Aorta (tissue), 5 donors: ENCODE data around the gene TSC22D3. TPM values are rescaled to one million over a fixed set of nuclear protein-coding genes. Genes with fewer than 3 reads are reported as not detected.

ENCODE experiments used
- ATAC-seq: fragments of 200-7000 bp; cut with Tn5 transposase; one replicate; pipeline ENCODE4 v1.9.1; 2022; ENCODE audit warnings: moderate library complexity; ENCODE audit not compliant: low FRiP score
- DNase-seq, 2 donors: peaks; one replicate each; pipeline ENCODE4 v3.0.0-alpha.2; 2020
- H3K27ac ChIP-seq, 2 donors: one replicate each; pipeline ENCODE4 v1.5.1; 2013; ENCODE audit warnings: low read length in 2 of 2, mild to moderate bottlenecking in 2 of 2, moderate library complexity in 2 of 2, control low read depth in 1 of 2, inconsistent platforms in 1 of 2, low read depth in 1 of 2
- H3K27me3 ChIP-seq, 2 donors: one replicate each; pipeline ENCODE4 v1.6.1; 2013; ENCODE audit warnings: control low read depth in 1 of 2, low read length in 1 of 2, mild to moderate bottlenecking in 1 of 2, moderate library complexity in 1 of 2; ENCODE audit not compliant: insufficient read depth in 2 of 2, control insufficient read depth in 1 of 2
- H3K36me3 ChIP-seq, 2 donors: one replicate each; pipeline ENCODE4 v1.6.1; 2013; ENCODE audit warnings: control low read depth in 1 of 2, low read length in 1 of 2, mild to moderate bottlenecking in 1 of 2; ENCODE audit not compliant: insufficient read depth in 2 of 2, control insufficient read depth in 1 of 2
- H3K4me1 ChIP-seq, 2 donors: one replicate each; pipeline ENCODE4 v1.6.1; 2013; ENCODE audit warnings: low read length in 2 of 2, control low read depth in 1 of 2, mild to moderate bottlenecking in 1 of 2, moderate library complexity in 1 of 2; ENCODE audit not compliant: insufficient read depth in 2 of 2, control insufficient read depth in 1 of 2
- H3K4me3 ChIP-seq, 2 donors: one replicate each; pipeline ENCODE4 v1.5.1; 2013; ENCODE audit warnings: low read length in 2 of 2, control low read depth in 1 of 2, mild to moderate bottlenecking in 1 of 2
- H3K9me3 ChIP-seq: one replicate; pipeline ENCODE4 v1.6.1; 2013; ENCODE audit warnings: mild to moderate bottlenecking, low read length; ENCODE audit not compliant: control insufficient read depth
- WGBS, 2 donors: extraction: QIAGEN DNeasy Blood & Tissue Kit; methylation state at CpG; one replicate each; pipeline ENCODE4 v1.1.7; 2013; 5-methylcytosine and 5-hydroxymethylcytosine counted together
- intact Hi-C, 2 donors: fragments of 100-400 bp; cut with DNase I; formaldehyde crosslinking; loops; one replicate each; pipeline versions ENCODE4 v1.14.2 to v1.15.0; 2022
- polyA plus RNA-seq, 2 donors: library from polyadenylated mRNA; stranded (reverse); fragments of 200-250 nt; gene quantifications; one replicate each; pipeline ENCODE4 v1.2.3, GENCODE V29; 2013
- total RNA-seq, 2 donors: library from RNA; stranded (reverse); fragmentation: NEBNext Ultra II Directional; extraction: Animal tissue kit (Norgen Biotek cat#: 25700); gene quantifications; one replicate each; pipeline ENCODE4 v1.2.1, GENCODE V29; 2021
- donor health status: healthy with polysubstance abuse.
- donor health status: Bipolar disorder and iron deficiency.
- donor health status: DM: no; HTN: no; CAD: no.
- donor health status: DM: no; HTN: no; CAD: no.
- donor health status: DM: yes; HTN: yes; CAD: no.

TSC22D3 gene
- total and polyA plus RNA-seq, 4 donors: 92.1 to 277 (median 246) TPM

DNA sequence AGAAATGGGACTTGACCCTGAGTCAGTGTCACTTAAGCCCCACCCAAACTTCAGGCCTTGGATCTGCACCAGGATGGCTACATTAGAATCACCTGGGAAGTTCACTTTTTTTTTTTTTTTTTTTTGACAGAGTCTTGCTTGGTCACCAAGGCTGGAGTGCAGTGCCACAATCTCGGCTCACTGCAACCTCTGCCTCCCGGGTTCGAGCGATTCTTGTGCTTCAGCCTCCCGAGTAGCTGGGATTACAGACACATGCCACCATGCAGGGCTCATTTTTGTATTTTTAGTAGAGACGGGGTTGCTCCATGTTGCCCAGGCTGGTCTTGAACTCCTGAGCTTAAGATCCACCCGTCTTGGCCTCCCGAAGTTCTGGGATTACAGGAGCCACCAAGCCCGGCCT is 4.9 kb upstream of the TSC22D3 start:
- H3K36me3 ChIP-seq: no peaks in the 10 kb centered on the region
- H3K27ac ChIP-seq: no peak overlapping the region
- intact Hi-C loops: no loop called here
- no peak overlapping the region for H3K4me3 ChIP-seq
- WGBS, 2 donors: 85 to 94% methylated on average over 9 of the region's 9 CpGs
- ATAC-seq (no peak), DNase-seq (no peak)
- no peaks in the 10 kb centered on the region for H3K9me3 ChIP-seq
- no peaks in the 10 kb centered on the region for H3K4me1 ChIP-seq
- H3K27me3 ChIP-seq: no peaks in the 10 kb centered on the region

DNA sequence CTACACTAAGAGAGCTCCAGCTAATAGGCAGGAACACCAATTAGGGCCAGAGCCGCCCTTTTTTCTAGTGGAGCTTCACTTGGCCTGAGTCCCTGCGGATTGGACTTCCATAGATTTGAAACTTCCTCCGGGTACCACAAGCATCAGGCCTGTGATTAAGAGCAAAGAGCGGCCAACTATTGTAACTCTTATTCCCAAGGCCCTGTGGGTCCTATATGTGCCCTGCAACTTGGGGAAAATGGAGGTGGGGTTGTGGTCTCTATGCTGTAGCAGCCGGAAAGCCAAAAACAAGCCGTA is 1.9 kb upstream of the TSC22D3 start, which contains the start of gene NCBP2L:
TSS of gene NCBP2L (plus strand) at position 198 of the 297 bp plus-strand sequence. CDS start 16,488 bp downstream, outside the sequence.
- H3K4me3 ChIP-seq: peak within 1 kb of the TSS in 1 of 2 donors; percentile 32
- intact Hi-C loops: loop anchor here (2.0 to 5.0 kb wide), 4 partner anchors 59 to 120 kb away; no protein-coding TSS in a partner anchor
- 59 to 63% methylated on average over 6 of the region's 6 CpGs for WGBS, 2 donors

DNA sequence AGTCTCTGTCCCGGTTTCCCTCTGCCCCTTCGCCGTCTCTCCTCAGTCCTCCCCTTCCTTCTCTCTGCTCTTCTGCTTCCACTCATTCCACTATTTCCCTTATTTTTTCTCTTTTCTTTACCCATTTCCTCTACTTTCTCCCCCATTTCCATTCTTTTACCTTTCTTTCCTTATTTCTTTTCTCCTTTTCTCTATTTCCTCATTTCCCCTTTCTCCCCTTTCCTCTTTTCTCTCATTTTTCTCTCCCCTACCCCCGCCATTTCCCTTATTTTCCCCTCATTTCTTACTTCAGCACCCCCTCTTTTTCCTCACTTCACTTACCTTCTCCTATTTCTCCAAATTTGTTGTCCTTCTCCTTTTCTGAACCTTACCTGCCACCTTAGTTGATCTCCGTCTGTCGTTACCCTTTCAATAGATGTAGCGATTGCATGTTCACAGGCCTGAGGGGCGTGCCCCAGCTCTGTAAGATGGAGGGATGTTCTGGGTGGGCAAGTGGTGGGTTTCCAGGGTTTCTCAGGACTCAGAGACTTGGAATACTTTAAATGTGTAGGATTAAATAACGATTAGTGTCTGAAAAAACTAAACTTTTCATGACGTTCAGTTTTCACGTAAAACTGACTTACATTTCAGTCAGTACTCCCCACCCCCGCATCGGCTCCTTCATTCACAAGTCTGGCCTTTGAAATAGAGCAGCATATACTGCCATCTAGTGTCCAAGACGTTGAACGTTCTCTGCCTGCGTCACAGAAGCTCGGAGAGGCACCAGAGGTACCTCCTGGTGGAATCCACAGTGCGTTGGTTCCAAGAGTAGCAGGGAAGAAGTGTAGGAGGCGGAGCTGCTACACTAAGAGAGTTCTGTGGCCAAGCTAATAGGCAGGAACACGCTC is 1.3 kb upstream of the TSC22D3 start:
- peak overlapping the region; percentile 32 to 59 for H3K4me3 ChIP-seq
- no peaks in the 10 kb centered on the region for H3K9me3 ChIP-seq
- H3K27ac ChIP-seq: no peak overlapping the region
- intact Hi-C loops: loop anchor here (2.0 to 5.0 kb wide), 4 partner anchors 58 to 120 kb away; no protein-coding TSS in a partner anchor
- H3K4me1 ChIP-seq: peaks cover 0 to 2% of the 10 kb centered on the region in 2 donors
- 4 to 15% methylated on average over 20 of the region's 20 CpGs for WGBS, 2 donors
- H3K27me3 ChIP-seq: no peaks in the 10 kb centered on the region
- no peaks in the 10 kb centered on the region for H3K36me3 ChIP-seq
- ATAC-seq (peak; percentile 90), DNase-seq (peak; percentile 83 to 86)

More for the DNA sequence above, 1.9 kb upstream of the TSC22D3 start, which contains the start of gene NCBP2L:
- no peaks in the 10 kb centered on the region for H3K9me3 ChIP-seq
- H3K36me3 ChIP-seq: no peaks in the 10 kb centered on the region
- peaks cover 0 to 2% of the 10 kb centered on the region in 2 donors for H3K4me1 ChIP-seq
- no peaks in the 10 kb centered on the region for H3K27me3 ChIP-seq
- no peak within 1 kb of the TSS for H3K27ac ChIP-seq
- no peak for DNase-seq
- ATAC-seq: no peak

GRCh38 chrX:107775000-107775733 is 420 bp downstream of the TSC22D3 start:
- H3K9me3 ChIP-seq: no peaks in the 10 kb centered on the region
- ATAC-seq (no peak), DNase-seq (no peak)
- H3K27ac ChIP-seq: no peak overlapping the region
- H3K27me3 ChIP-seq: no peaks in the 10 kb centered on the region
- H3K36me3 ChIP-seq: no peaks in the 10 kb centered on the region
- peaks cover 0 to 2% of the 10 kb centered on the region in 2 donors for H3K4me1 ChIP-seq
- 13 to 37% methylated on average over 38 to 40 of the region's 40 CpGs for WGBS, 2 donors
- H3K4me3 ChIP-seq: peak overlapping the region; percentile 27
- intact Hi-C loops: loop anchor here (2.0 to 5.0 kb wide), 3 partner anchors 56 to 118 kb away; no protein-coding TSS in a partner anchor

- no peak overlapping the region for H3K27ac ChIP-seq
These were observed 1.6 kb downstream of the TSC22D3 start for GRCh38 chrX:107773906-107774435.

GRCh38 chrX:107773206-107773605 is 2.4 kb downstream of the TSC22D3 start:
- H3K27ac ChIP-seq: no peak overlapping the region
- H3K4me3 ChIP-seq: no peak overlapping the region
- intact Hi-C loops: no loop called here
- peaks cover 0 to 2% of the 10 kb centered on the region in 2 donors for H3K4me1 ChIP-seq
- 69 to 95% methylated on average over 8 of the region's 8 CpGs for WGBS, 2 donors
- ATAC-seq: no peak
- no peaks in the 10 kb centered on the region for H3K36me3 ChIP-seq
- H3K9me3 ChIP-seq: no peaks in the 10 kb centered on the region
- H3K27me3 ChIP-seq: no peaks in the 10 kb centered on the region
- DNase-seq: no peak

More at GRCh38 chrX:107773906-107774435, 1.6 kb downstream of the TSC22D3 start:
- peaks cover 0 to 2% of the 10 kb centered on the region in 2 donors for H3K4me1 ChIP-seq
- WGBS, 2 donors: 78 to 95% methylated on average over 9 of the region's 9 CpGs
- intact Hi-C loops: loop anchor here in 1 of 2 donors (2.0 kb wide), 1 partner anchor 55 kb away; no protein-coding TSS in a partner anchor
- H3K9me3 ChIP-seq: no peaks in the 10 kb centered on the region
- H3K27me3 ChIP-seq: no peaks in the 10 kb centered on the region
- no peak for DNase-seq
- H3K4me3 ChIP-seq: no peak overlapping the region
- ATAC-seq: no peak
- no peaks in the 10 kb centered on the region for H3K36me3 ChIP-seq

DNA sequence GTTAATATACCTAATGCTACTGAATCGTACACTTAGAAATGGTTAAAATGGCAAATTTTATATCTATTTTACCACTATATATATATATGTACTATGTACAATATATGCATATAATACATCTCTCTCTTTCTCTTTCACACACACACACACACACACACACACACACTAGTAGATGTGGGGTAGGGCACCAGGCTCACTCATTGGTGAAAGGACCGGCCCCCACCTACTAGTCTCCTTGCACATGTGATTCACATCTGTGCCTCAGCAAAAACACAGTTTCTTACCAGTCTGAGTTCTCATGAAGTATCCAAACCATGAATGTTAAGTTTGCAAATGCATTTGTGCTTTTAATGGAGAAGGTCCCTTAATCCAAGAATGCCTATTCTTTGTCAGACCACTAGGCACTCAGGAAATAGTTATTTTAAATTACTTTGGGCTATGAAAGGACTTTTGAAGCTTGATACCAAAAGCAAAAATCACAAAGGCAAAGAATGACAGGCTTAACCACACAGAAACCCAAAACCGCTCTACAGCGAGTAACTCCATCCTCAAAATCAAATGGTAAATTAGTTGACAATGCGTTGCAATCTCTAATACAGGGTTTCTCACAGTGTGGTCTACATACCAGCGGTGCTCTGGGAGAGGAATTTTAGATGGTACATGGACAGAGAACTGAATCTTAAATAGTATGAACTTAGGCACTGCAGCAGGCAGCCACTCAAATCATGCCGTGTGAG is 5.8 kb downstream of the TSC22D3 start:
- H3K27ac ChIP-seq: no peak overlapping the region
- H3K4me3 ChIP-seq: no peak overlapping the region
- no peak for DNase-seq
- H3K36me3 ChIP-seq: no peaks in the 10 kb centered on the region
- ATAC-seq: no peak
- no peaks in the 10 kb centered on the region for H3K27me3 ChIP-seq
- peaks cover 0 to 2% of the 10 kb centered on the region in 2 donors for H3K4me1 ChIP-seq
- intact Hi-C loops: no loop called here
- 85 to 96% methylated on average over 7 of the region's 7 CpGs for WGBS, 2 donors
- H3K9me3 ChIP-seq: no peaks in the 10 kb centered on the region

GRCh38 chrX:107768051-107768450 is 7.5 kb downstream of the TSC22D3 start:
- no peaks in the 10 kb centered on the region for H3K36me3 ChIP-seq
- intact Hi-C loops: no loop called here
- WGBS, 2 donors: 81 to 99% methylated on average over 3 of the region's 3 CpGs
- peaks cover 0 to 2% of the 10 kb centered on the region in 2 donors for H3K4me1 ChIP-seq
- no peaks in the 10 kb centered on the region for H3K27me3 ChIP-seq
- ATAC-seq (no peak), DNase-seq (no peak)
- H3K4me3 ChIP-seq: no peak overlapping the region
- H3K9me3 ChIP-seq: no peaks in the 10 kb centered on the region
- no peak overlapping the region for H3K27ac ChIP-seq
